ENCODE measurements around the gene DNAJC3. TPM values are rescaled to one million over a fixed set of nuclear protein-coding genes. Genes with fewer than 3 reads are reported as not detected.

The DNAJC3 gene
- total and polyA plus RNA-seq, 2 experiments from 2014 or later = 19.5 to 27.5 TPM

DNA sequence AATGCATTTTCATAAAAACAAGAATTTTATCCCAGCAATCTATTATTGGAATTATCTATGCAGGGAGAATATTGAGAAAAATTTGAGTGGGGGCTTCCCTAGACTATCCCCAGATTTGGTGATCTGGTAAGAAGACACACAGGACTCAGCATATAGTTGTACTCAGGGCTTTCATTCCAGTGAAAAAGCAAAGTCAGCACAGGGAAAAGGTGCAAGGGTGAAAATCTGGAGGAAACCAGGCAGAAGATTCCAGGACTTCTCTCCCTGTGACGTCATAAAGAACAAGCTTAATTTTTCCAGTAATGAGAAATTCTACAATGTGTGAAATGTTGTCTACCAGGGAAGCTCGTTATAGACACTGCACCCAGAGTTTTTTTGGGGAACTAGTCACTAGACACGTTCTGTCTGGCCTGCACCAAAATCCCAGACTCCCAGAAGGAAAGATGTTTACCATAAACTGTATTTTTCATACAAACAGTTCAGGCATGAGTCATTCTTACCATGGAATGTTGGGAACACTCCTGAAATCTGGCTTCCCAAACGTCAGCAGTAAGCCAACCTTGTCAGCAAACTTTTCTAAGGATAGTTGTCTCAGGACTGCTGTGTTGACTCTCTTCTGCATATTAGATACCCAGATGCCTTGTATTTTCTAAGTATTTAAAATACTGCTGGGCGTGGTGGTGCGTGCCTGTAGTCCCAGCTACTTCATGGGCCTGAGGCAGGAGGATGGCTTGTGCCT is 107.4 kb downstream of the DNAJC3 start:
- Mint-ChIP-seq H3K27me3 (ENCODE audit: insufficient read depth, low read depth, poor library complexity) (no peaks in the 10 kb centered on the region), H3K27ac (no peak overlapping the region), H3K4me1 (no peaks in the 10 kb centered on the region; the same call in 2 of the 3 replicates), H3K4me3 (no peak overlapping the region), H3K36me3 (ENCODE audit: low read depth) (peaks cover 14% of the 10 kb centered on the region), H3K9me3 (peaks cover 10% of the 10 kb centered on the region; the same call in 2 of the 3 replicates)
- Histone ChIP-seq H4K20me1 (replicated peaks; ENCODE audit: insufficient read depth) (no peaks in the 10 kb centered on the region), H3K27me3 (ENCODE audit: insufficient read depth) (no peaks in the 10 kb centered on the region), H3K4me1 (ENCODE audit: insufficient read depth) (no peaks in the 10 kb centered on the region), H3K36me3 (ENCODE audit: insufficient read depth) (peaks cover 7% of the 10 kb centered on the region; the same call in 1 of the 2 replicates), H3F3A (replicated peaks; ENCODE audit: low read depth) (no peaks in the 10 kb centered on the region), H2AFZ (no peak overlapping the region), H3K9me2 (ENCODE audit: insufficient read depth) (no peaks in the 10 kb centered on the region), H3K4me2 (no peak overlapping the region), H3K79me2 (replicated peaks; ENCODE audit: insufficient read depth) (no peaks in the 10 kb centered on the region), H3K4me3 (no peak overlapping the region), H3K27ac (ENCODE audit: low read depth) (no peak overlapping the region)
- ATAC-seq = no peak
- DNase-seq (ENCODE audit: low spot score) = no peak
- no peak for TF ChIP-seq CREB1 (CRISPR knock-in tag; IDR thresholded peaks at IDR 0.05; ENCODE audit: low read depth)
- no peak for TF ChIP-seq STAT1 (IDR thresholded peaks at IDR 0.05; ENCODE audit: unreplicated experiment)
- no peak for TF ChIP-seq NANOG (IDR thresholded peaks at IDR 0.05; ENCODE audit: borderline replicate concordance)
- TF ChIP-seq, protein P1, sequence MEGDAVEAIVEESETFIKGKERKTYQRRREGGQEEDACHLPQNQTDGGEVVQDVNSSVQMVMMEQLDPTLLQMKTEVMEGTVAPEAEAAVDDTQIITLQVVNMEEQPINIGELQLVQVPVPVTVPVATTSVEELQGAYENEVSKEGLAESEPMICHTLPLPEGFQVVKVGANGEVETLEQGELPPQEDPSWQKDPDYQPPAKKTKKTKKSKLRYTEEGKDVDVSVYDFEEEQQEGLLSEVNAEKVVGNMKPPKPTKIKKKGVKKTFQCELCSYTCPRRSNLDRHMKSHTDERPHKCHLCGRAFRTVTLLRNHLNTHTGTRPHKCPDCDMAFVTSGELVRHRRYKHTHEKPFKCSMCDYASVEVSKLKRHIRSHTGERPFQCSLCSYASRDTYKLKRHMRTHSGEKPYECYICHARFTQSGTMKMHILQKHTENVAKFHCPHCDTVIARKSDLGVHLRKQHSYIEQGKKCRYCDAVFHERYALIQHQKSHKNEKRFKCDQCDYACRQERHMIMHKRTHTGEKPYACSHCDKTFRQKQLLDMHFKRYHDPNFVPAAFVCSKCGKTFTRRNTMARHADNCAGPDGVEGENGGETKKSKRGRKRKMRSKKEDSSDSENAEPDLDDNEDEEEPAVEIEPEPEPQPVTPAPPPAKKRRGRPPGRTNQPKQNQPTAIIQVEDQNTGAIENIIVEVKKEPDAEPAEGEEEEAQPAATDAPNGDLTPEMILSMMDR (conservative IDR thresholded peaks at IDR 0.05; ENCODE audit: low read depth in 2 of 2) = no peak
- no peak for TF ChIP-seq EZH2 (IDR thresholded peaks at IDR 0.05; ENCODE audit: low read depth, unreplicated experiment)
- TF ChIP-seq JUNB (IDR thresholded peaks at IDR 0.05; ENCODE audit: unreplicated experiment) = no peak
- TF ChIP-seq, protein P2, sequence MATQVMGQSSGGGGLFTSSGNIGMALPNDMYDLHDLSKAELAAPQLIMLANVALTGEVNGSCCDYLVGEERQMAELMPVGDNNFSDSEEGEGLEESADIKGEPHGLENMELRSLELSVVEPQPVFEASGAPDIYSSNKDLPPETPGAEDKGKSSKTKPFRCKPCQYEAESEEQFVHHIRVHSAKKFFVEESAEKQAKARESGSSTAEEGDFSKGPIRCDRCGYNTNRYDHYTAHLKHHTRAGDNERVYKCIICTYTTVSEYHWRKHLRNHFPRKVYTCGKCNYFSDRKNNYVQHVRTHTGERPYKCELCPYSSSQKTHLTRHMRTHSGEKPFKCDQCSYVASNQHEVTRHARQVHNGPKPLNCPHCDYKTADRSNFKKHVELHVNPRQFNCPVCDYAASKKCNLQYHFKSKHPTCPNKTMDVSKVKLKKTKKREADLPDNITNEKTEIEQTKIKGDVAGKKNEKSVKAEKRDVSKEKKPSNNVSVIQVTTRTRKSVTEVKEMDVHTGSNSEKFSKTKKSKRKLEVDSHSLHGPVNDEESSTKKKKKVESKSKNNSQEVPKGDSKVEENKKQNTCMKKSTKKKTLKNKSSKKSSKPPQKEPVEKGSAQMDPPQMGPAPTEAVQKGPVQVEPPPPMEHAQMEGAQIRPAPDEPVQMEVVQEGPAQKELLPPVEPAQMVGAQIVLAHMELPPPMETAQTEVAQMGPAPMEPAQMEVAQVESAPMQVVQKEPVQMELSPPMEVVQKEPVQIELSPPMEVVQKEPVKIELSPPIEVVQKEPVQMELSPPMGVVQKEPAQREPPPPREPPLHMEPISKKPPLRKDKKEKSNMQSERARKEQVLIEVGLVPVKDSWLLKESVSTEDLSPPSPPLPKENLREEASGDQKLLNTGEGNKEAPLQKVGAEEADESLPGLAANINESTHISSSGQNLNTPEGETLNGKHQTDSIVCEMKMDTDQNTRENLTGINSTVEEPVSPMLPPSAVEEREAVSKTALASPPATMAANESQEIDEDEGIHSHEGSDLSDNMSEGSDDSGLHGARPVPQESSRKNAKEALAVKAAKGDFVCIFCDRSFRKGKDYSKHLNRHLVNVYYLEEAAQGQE (IDR thresholded peaks at IDR 0.05; ENCODE audit: unreplicated experiment) = no peak
- TF ChIP-seq EZH2phosphoT487 (IDR thresholded peaks at IDR 0.05; ENCODE audit: unreplicated experiment) = no peak

GRCh38 chr13:95784900-95785290 is 108.0 kb downstream of the DNAJC3 start:
- no peak for ATAC-seq
- Mint-ChIP-seq H3K36me3 (ENCODE audit: low read depth) (peaks cover 20% of the 10 kb centered on the region), H3K27ac (no peak overlapping the region), H3K9me3 (peaks cover 16% of the 10 kb centered on the region), H3K4me1 (no peaks in the 10 kb centered on the region; the same call in 2 of the 3 replicates), H3K27me3 (ENCODE audit: insufficient read depth, low read depth, poor library complexity) (no peaks in the 10 kb centered on the region), H3K4me3 (no peak overlapping the region)
- Histone ChIP-seq H4K20me1 (replicated peaks; ENCODE audit: insufficient read depth) (no peaks in the 10 kb centered on the region), H3K36me3 (ENCODE audit: insufficient read depth) (peaks cover 8% of the 10 kb centered on the region; the same call in 1 of the 2 replicates), H3K79me2 (replicated peaks; ENCODE audit: insufficient read depth) (no peaks in the 10 kb centered on the region), H3K4me2 (no peak overlapping the region), H3K4me1 (ENCODE audit: insufficient read depth) (no peaks in the 10 kb centered on the region), H3K27me3 (ENCODE audit: insufficient read depth) (no peaks in the 10 kb centered on the region), H2AFZ (no peak overlapping the region), H3F3A (replicated peaks; ENCODE audit: low read depth) (no peaks in the 10 kb centered on the region), H3K4me3 (no peak overlapping the region), H3K27ac (ENCODE audit: low read depth) (no peak overlapping the region), H3K9me2 (ENCODE audit: insufficient read depth) (no peaks in the 10 kb centered on the region)
- DNase-seq (ENCODE audit: low spot score) = no peak
- TF ChIP-seq EZH2phosphoT487 (IDR thresholded peaks at IDR 0.05; ENCODE audit: unreplicated experiment) (no peak), ETS1 (IDR thresholded peaks at IDR 0.05) (no peak), ZNF331 (CRISPR knock-in tag; IDR thresholded peaks at IDR 0.05; ENCODE audit: low read depth) (no peak), ZNF114 (CRISPR knock-in tag; IDR thresholded peaks at IDR 0.05) (no peak), NANOG (IDR thresholded peaks at IDR 0.05; ENCODE audit: borderline replicate concordance) (no peak), EZH2 (IDR thresholded peaks at IDR 0.05; ENCODE audit: low read depth, unreplicated experiment) (no peak), POLR2AphosphoS5 (IDR thresholded peaks at IDR 0.05; ENCODE audit: low read depth) (no peak), JUNB (IDR thresholded peaks at IDR 0.05; ENCODE audit: unreplicated experiment) (no peak)
- TF ChIP-seq, protein P2 (IDR thresholded peaks at IDR 0.05; ENCODE audit: unreplicated experiment) = no peak

Data from GM23338 (cell line).